Measurements from ENCODE around the gene RNF141. TPM values are rescaled to one million over a fixed set of nuclear protein-coding genes. Genes with fewer than 3 reads are reported as not detected.
A peak's percentile ranks its signal among the peaks of the same experiment; 100 is the strongest.

RNF141 gene
- total and polyA plus RNA-seq, 7 experiments from 2014 or later = 11.9 to 26.6 (median 17.3) TPM

DNA sequence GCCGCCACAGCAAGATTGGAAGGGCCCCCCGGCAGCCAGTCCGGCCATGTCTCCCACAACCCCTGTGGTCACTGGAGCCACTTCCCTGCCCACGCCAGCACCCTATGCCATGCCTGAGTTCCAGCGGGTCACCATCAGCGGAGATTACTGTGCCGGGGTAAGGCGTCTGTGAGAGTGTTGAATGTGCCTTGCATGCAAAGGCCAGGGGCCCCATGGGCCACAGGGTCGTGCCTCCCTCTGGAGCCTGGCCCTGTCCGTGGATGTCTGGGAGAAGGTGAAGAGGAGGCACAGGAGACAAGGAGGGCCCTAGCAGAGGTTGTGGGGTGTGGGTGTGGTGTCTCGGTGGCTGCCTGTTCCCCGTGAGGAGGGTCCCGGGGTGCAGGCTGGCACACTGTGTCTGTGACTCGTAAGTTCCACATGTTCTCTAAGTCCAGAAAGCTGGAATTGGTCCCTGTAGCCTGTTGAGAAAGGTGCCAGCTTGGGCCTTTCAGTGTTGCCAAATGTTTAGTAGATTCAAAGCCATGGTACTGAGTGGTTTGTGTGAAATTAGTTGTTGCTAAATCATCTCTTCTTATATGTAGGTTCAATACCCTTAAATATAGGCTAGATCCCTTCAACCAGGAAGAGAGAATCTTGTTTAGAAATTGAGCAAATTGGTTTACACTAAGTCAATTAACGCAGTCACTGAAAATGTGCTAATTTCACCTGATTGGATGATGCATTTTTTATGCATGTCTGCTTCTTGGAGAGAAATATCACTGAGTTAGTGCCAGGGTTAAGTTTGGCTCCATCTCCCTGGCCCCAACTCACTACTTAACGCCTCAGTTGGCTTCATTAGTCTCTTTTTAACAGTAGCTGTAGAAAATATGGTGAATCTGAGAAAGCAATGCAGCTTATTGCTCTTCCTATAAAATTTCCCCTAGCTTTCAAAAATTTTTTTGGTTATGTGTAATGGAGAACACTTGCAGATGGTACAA, 62.1 kb downstream of the RNF141 start:
- POLR2A ChIA-PET = interaction anchor here (0.9 kb wide), 1 partner anchor 19 kb away, joined by 3 read pairs; no protein-coding TSS in a partner anchor
- peak overlapping the region in 8 of 9 donors; percentile 23 to 67 (median 48) for H3K27ac Mint-ChIP-seq
- no peak overlapping the region for H3K27ac ChIP-seq (ENCODE audit: low read depth, low read length)
- peaks cover 6 to 34% (median 8%) of the 10 kb centered on the region in 5 donors for H3K36me3 Mint-ChIP-seq
- no peak overlapping the region for H3K4me3 ChIP-seq (ENCODE audit: low read length)
- H3K27me3 Mint-ChIP-seq = no peaks in the 10 kb centered on the region
- ATAC-seq (no peak), DNase-seq (no peak)
- CTCF ChIA-PET = interaction anchor here (0.5 to 1.6 kb wide), 2 partner anchors 73 to 213 kb away, joined by 3 read pairs; no protein-coding TSS in a partner anchor
- H3K4me1 ChIP-seq (ENCODE audit: control insufficient read depth in 2 of 2, insufficient read depth in 2 of 2, low read length in 2 of 2) = no peaks in the 10 kb centered on the region
- H3K4me1 Mint-ChIP-seq = peaks cover 8 to 37% (median 18%) of the 10 kb centered on the region in 7 donors
- H3K9me3 Mint-ChIP-seq = no peaks in the 10 kb centered on the region
- H3K27me3 ChIP-seq (ENCODE audit: control insufficient read depth in 2 of 2, insufficient read depth in 2 of 2, low read length in 2 of 2) = no peaks in the 10 kb centered on the region
- no peak overlapping the region for H3K4me3 Mint-ChIP-seq
- H3K9me3 ChIP-seq (ENCODE audit: control insufficient read depth in 2 of 3, low read length in 3 of 3) = no peaks in the 10 kb centered on the region
- intact Hi-C loops (cut with micrococcal nuclease) = loop anchor here in 1 of 2 donors (5.0 kb wide), 1 partner anchor 67 kb away; no protein-coding TSS in a partner anchor
- peaks cover 0 to 90% (median 4%) of the 10 kb centered on the region in 3 experiments for H3K36me3 ChIP-seq (ENCODE audit: control insufficient read depth in 2 of 3, insufficient read depth in 3 of 3, low read length in 3 of 3)

DNA sequence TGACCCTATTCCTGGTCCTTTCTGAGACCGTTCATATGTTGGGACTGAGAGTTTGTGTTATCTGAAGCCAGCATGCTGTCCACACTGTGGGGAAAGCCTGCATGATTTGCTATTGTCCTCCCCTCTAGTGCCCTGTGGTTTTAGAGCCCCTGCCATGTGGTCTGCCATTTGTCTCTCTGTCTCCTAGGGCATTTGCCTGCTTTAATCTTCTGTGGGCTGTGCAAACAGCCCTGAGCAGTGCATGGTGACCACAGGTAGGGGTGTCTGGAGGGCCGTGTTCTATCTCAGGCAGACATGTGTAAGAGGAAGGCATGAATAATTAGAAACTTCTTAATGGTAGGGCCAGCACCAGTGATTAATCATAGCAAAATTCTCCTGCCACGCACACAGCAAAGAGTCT, 62.9 kb downstream of the RNF141 start:
- ChIA-PET POLR2A (no interaction called here), CTCF (no interaction called here)
- Histone ChIP-seq H3K27me3 (ENCODE audit: control insufficient read depth in 2 of 2, insufficient read depth in 2 of 2, low read length in 2 of 2) (no peaks in the 10 kb centered on the region), H3K4me1 (ENCODE audit: control insufficient read depth in 2 of 2, insufficient read depth in 2 of 2, low read length in 2 of 2) (no peaks in the 10 kb centered on the region), H3K27ac (ENCODE audit: low read depth, low read length) (no peak overlapping the region), H3K9me3 (ENCODE audit: control insufficient read depth in 2 of 3, low read length in 3 of 3) (no peaks in the 10 kb centered on the region), H3K36me3 (ENCODE audit: control insufficient read depth in 2 of 3, insufficient read depth in 3 of 3, low read length in 3 of 3) (peaks cover 0 to 89% (median 4%) of the 10 kb centered on the region in 3 experiments), H3K4me3 (ENCODE audit: low read length) (no peak overlapping the region)
- Mint-ChIP-seq H3K4me1 (peaks cover 8 to 44% (median 25%) of the 10 kb centered on the region in 7 donors), H3K27me3 (no peaks in the 10 kb centered on the region), H3K27ac (peak overlapping the region in 7 of 9 donors; percentile 14 to 67 (median 42)), H3K9me3 (no peaks in the 10 kb centered on the region), H3K36me3 (peaks cover 6 to 37% (median 9%) of the 10 kb centered on the region in 5 donors), H3K4me3 (no peak overlapping the region)
- ATAC-seq (no peak), DNase-seq (no peak)
- intact Hi-C loops (cut with micrococcal nuclease) = loop anchor here in 1 of 2 donors (5.0 kb wide), 1 partner anchor 66 kb away; no protein-coding TSS in a partner anchor

DNA sequence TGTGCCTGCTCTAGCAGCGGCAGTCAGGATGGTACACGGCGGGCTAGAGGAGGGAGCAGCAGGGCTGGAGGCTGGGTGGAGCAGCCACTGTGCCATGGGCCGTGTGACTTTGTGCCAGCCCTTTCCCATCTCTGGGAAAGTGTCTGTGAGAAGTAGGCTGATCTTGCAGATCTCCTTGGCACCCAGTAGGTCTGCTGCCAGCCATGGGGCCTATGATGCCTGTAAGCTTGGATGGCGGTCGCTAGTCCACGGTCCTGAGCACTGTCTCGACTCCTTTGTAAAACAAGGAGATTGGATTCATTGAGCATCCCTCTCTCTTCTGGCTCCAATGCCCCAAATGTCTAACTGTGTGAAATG, 63.3 kb downstream of the RNF141 start:
- peaks cover 0 to 85% (median 4%) of the 10 kb centered on the region in 3 experiments for H3K36me3 ChIP-seq (ENCODE audit: control insufficient read depth in 2 of 3, insufficient read depth in 3 of 3, low read length in 3 of 3)
- Mint-ChIP-seq H3K27me3 (no peaks in the 10 kb centered on the region), H3K4me3 (no peak overlapping the region), H3K27ac (peak overlapping the region in 3 of 9 donors; percentile 14 to 66 (median 32)), H3K9me3 (no peaks in the 10 kb centered on the region), H3K4me1 (peaks cover 8 to 48% (median 25%) of the 10 kb centered on the region in 7 donors), H3K36me3 (peaks cover 4 to 37% (median 9%) of the 10 kb centered on the region in 5 donors)
- no peak for ATAC-seq
- H3K4me3 ChIP-seq (ENCODE audit: low read length) = no peak overlapping the region
- H3K4me1 ChIP-seq (ENCODE audit: control insufficient read depth in 2 of 2, insufficient read depth in 2 of 2, low read length in 2 of 2) = no peaks in the 10 kb centered on the region
- H3K27ac ChIP-seq (ENCODE audit: low read depth, low read length) = no peak overlapping the region
- no peaks in the 10 kb centered on the region for H3K9me3 ChIP-seq (ENCODE audit: control insufficient read depth in 2 of 3, low read length in 3 of 3)
- POLR2A ChIA-PET = no interaction called here
- intact Hi-C loops (cut with micrococcal nuclease) = loop anchor here in 1 of 2 donors (5.0 kb wide), 1 partner anchor 65 kb away; no protein-coding TSS in a partner anchor
- H3K27me3 ChIP-seq (ENCODE audit: control insufficient read depth in 2 of 2, insufficient read depth in 2 of 2, low read length in 2 of 2) = no peaks in the 10 kb centered on the region
- CTCF ChIA-PET = no interaction called here
- DNase-seq = no peak

GRCh38 chr11:10476927-10477689, 63.9 kb downstream of the RNF141 start:
- Mint-ChIP-seq H3K9me3 (no peaks in the 10 kb centered on the region), H3K36me3 (peaks cover 4 to 37% (median 9%) of the 10 kb centered on the region in 5 donors), H3K27ac (peak overlapping the region; percentile 21 to 80 (median 66)), H3K4me1 (peaks cover 8 to 51% (median 25%) of the 10 kb centered on the region in 7 donors), H3K27me3 (no peaks in the 10 kb centered on the region), H3K4me3 (no peak overlapping the region)
- Histone ChIP-seq H3K27me3 (ENCODE audit: control insufficient read depth in 2 of 2, insufficient read depth in 2 of 2, low read length in 2 of 2) (no peaks in the 10 kb centered on the region), H3K27ac (ENCODE audit: low read depth, low read length) (peak overlapping the region; percentile 19), H3K4me3 (ENCODE audit: low read length) (no peak overlapping the region), H3K36me3 (ENCODE audit: control insufficient read depth in 2 of 3, insufficient read depth in 3 of 3, low read length in 3 of 3) (peaks cover 0 to 80% (median 4%) of the 10 kb centered on the region in 3 experiments), H3K9me3 (ENCODE audit: control insufficient read depth in 2 of 3, low read length in 3 of 3) (no peaks in the 10 kb centered on the region), H3K4me1 (ENCODE audit: control insufficient read depth in 2 of 2, insufficient read depth in 2 of 2, low read length in 2 of 2) (no peaks in the 10 kb centered on the region)
- ChIA-PET POLR2A (no interaction called here), CTCF (interaction anchor here (0.6 kb wide), 1 partner anchor 230 kb away, joined by 3 read pairs; no protein-coding TSS in a partner anchor)
- intact Hi-C loops (cut with micrococcal nuclease) = loop anchor here in 1 of 2 donors (5.0 kb wide), 1 partner anchor 65 kb away; no protein-coding TSS in a partner anchor
- ATAC-seq (no peak), DNase-seq (no peak)

DNA sequence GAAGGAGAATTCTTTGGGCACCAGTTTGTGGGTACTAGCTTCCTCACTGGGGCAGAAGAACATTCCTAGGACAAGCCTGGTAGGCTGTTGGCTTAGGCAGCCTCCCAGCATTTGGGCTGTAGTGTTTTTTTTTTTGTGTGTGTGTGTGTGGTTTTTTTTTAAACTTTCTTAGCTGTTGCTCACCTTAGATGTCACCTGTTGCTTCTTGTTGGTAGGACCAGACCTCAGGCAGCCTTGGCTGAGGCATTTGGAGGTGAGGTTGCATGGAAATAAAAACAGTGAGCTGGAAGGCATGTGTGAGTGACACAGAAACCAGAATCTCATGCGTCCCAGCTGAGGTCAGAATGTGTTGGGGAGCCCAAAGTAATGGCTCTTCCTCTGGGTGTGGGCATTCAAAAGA, 64.6 kb downstream of the RNF141 start:
- H3K9me3 Mint-ChIP-seq = peaks cover 0 to 2% (median 0%) of the 10 kb centered on the region in 11 donors
- H3K4me1 ChIP-seq (ENCODE audit: control insufficient read depth in 2 of 2, insufficient read depth in 2 of 2, low read length in 2 of 2) = no peaks in the 10 kb centered on the region
- H3K36me3 Mint-ChIP-seq = peaks cover 4 to 39% (median 9%) of the 10 kb centered on the region in 5 donors
- CTCF ChIA-PET = interaction anchor here (0.6 kb wide), 2 partner anchors 13 to 231 kb away, joined by 3 read pairs; no protein-coding TSS in a partner anchor
- H3K27ac ChIP-seq (ENCODE audit: low read depth, low read length) = no peak overlapping the region
- H3K27ac Mint-ChIP-seq = peak overlapping the region in 6 of 9 donors; percentile 21 to 80 (median 62)
- H3K4me3 Mint-ChIP-seq = no peak overlapping the region
- no peak for ATAC-seq
- H3K9me3 ChIP-seq (ENCODE audit: control insufficient read depth in 2 of 3, low read length in 3 of 3) = no peaks in the 10 kb centered on the region
- intact Hi-C loops (cut with micrococcal nuclease) = loop anchor here in 1 of 2 donors (5.0 kb wide), 1 partner anchor 64 kb away; no protein-coding TSS in a partner anchor
- no peak for DNase-seq
- POLR2A ChIA-PET = interaction anchor here (0.8 to 0.9 kb wide), 2 partner anchors 15 to 51 kb away, joined by 3 to 4 read pairs; no protein-coding TSS in a partner anchor
- peaks cover 0 to 72% (median 4%) of the 10 kb centered on the region in 3 experiments for H3K36me3 ChIP-seq (ENCODE audit: control insufficient read depth in 2 of 3, insufficient read depth in 3 of 3, low read length in 3 of 3)
- no peaks in the 10 kb centered on the region for H3K27me3 Mint-ChIP-seq
- peaks cover 8 to 54% (median 25%) of the 10 kb centered on the region in 7 donors for H3K4me1 Mint-ChIP-seq
- no peak overlapping the region for H3K4me3 ChIP-seq (ENCODE audit: low read length)
- no peaks in the 10 kb centered on the region for H3K27me3 ChIP-seq (ENCODE audit: control insufficient read depth in 2 of 2, insufficient read depth in 2 of 2, low read length in 2 of 2)

GRCh38 chr11:10474551-10474950, 66.4 kb downstream of the RNF141 start:
- peaks cover 0 to 7% (median 0%) of the 10 kb centered on the region in 11 donors for H3K9me3 Mint-ChIP-seq
- H3K36me3 Mint-ChIP-seq = peaks cover 0 to 39% (median 15%) of the 10 kb centered on the region in 5 donors

More at GRCh38 chr11:10474551-10474950, 66.4 kb downstream of the RNF141 start:
- H3K4me3 Mint-ChIP-seq = peak overlapping the region in 1 of 10 donors; percentile 8
- H3K27me3 ChIP-seq (ENCODE audit: control insufficient read depth in 2 of 2, insufficient read depth in 2 of 2, low read length in 2 of 2) = no peaks in the 10 kb centered on the region
- no peaks in the 10 kb centered on the region for H3K27me3 Mint-ChIP-seq
- H3K27ac ChIP-seq (ENCODE audit: low read depth, low read length) = no peak overlapping the region
- POLR2A ChIA-PET = no interaction called here
- ATAC-seq = no peak
- H3K4me1 ChIP-seq (ENCODE audit: control insufficient read depth in 2 of 2, insufficient read depth in 2 of 2, low read length in 2 of 2) = no peaks in the 10 kb centered on the region
- DNase-seq = no peak
- peak overlapping the region in 7 of 9 donors; percentile 16 to 80 (median 59) for H3K27ac Mint-ChIP-seq
- intact Hi-C loops (cut with micrococcal nuclease) = loop anchor here in 1 of 2 donors (2.0 kb wide), 1 partner anchor 16 kb away; no protein-coding TSS in a partner anchor
- no peaks in the 10 kb centered on the region for H3K9me3 ChIP-seq (ENCODE audit: control insufficient read depth in 2 of 3, low read length in 3 of 3)
- no peak overlapping the region for H3K4me3 ChIP-seq (ENCODE audit: low read length)
- CTCF ChIA-PET = no interaction called here
- peaks cover 0 to 60% (median 4%) of the 10 kb centered on the region in 3 experiments for H3K36me3 ChIP-seq (ENCODE audit: control insufficient read depth in 2 of 3, insufficient read depth in 3 of 3, low read length in 3 of 3)
- peaks cover 8 to 53% (median 30%) of the 10 kb centered on the region in 7 donors for H3K4me1 Mint-ChIP-seq
